ENCODE data around the gene LAMB4.

DNA sequence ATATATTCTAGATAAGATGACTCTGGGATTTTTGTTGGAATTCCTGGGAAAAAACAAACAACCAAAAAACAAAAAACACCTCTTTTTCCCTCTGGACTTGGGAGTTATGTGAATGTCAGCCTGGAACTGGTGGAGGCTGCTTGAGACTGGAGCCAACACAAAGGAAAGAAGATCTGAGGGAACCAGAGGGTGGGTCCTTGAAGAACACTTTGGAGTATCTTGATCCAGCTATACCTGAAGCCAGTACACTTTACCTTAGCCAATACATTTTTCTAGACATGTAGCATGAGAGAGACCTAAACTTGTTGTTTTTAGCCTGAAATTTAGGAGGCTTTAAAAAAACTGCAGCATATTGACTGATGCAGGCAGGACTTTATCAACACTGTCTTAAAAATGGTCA is 121.3 kb downstream of the LAMB4 start:
- TF ChIP-seq, protein P1, sequence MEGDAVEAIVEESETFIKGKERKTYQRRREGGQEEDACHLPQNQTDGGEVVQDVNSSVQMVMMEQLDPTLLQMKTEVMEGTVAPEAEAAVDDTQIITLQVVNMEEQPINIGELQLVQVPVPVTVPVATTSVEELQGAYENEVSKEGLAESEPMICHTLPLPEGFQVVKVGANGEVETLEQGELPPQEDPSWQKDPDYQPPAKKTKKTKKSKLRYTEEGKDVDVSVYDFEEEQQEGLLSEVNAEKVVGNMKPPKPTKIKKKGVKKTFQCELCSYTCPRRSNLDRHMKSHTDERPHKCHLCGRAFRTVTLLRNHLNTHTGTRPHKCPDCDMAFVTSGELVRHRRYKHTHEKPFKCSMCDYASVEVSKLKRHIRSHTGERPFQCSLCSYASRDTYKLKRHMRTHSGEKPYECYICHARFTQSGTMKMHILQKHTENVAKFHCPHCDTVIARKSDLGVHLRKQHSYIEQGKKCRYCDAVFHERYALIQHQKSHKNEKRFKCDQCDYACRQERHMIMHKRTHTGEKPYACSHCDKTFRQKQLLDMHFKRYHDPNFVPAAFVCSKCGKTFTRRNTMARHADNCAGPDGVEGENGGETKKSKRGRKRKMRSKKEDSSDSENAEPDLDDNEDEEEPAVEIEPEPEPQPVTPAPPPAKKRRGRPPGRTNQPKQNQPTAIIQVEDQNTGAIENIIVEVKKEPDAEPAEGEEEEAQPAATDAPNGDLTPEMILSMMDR (IDR thresholded peaks at IDR 0.05 in 8 of 11, conservative IDR thresholded peaks at IDR 0.05 in 3 of 11), result no peak
- no peak for TF ChIP-seq POLR2A (IDR thresholded peaks at IDR 0.05)
